Coronary artery (tissue), 2 donors: ENCODE results near the gene DHPS.

Experiments
- DNase-seq: peaks from one replicate; pipeline ENCODE4 v3.0.0-alpha.2; 2017; ENCODE audit warnings: low spot score
- H3K27ac ChIP-seq, 2 donors: fragments of 200-600 bp; sonication (generic); one replicate each; pipeline ENCODE4 v1.5.1; 2016 to 2019
- H3K4me3 ChIP-seq: fragments of 200-600 bp; sonication (generic); 2 replicates; pipeline ENCODE4 v1.5.1; 2016; ENCODE audit warnings: mild to moderate bottlenecking, moderate library complexity
- CTCF ChIP-seq: fragments of 200-600 bp; sonication (generic); IDR thresholded peaks from one replicate; pipeline ENCODE4 v1.5.1; 2019; ENCODE audit warnings: antibody characterized with exemption

The DHPS gene

GRCh38 chr19:12642506-12642905, 39.2 kb downstream of the DHPS start:
- no peak for DNase-seq
- no peak for TF ChIP-seq CTCF
- Histone ChIP-seq H3K27ac (no peak overlapping the region), H3K4me3 (no peak overlapping the region)

- DNase-seq = no peak
- H3K27ac ChIP-seq = no peak overlapping the region
- no peak for TF ChIP-seq CTCF
- H3K4me3 ChIP-seq = no peak overlapping the region
Measured at GRCh38 chr19:12641456-12641855, 40.2 kb downstream of the DHPS start.

- DNase-seq = peak; percentile 84
- H3K4me3 ChIP-seq = peak overlapping the region; percentile 60
- H3K27ac ChIP-seq = no peak overlapping the region
- peak; percentile 74 for TF ChIP-seq CTCF
Measured at GRCh38 chr19:12639901-12640613, 41.6 kb downstream of the DHPS start.

GRCh38 chr19:12638611-12639182, 43.0 kb downstream of the DHPS start:
- Histone ChIP-seq H3K27ac (no peak overlapping the region), H3K4me3 (no peak overlapping the region)
- no peak for TF ChIP-seq CTCF
- DNase-seq = no peak

GRCh38 chr19:12636631-12637030, 45.0 kb downstream of the DHPS start:
- no peak for TF ChIP-seq CTCF
- Histone ChIP-seq H3K27ac (no peak overlapping the region), H3K4me3 (no peak overlapping the region)
- no peak for DNase-seq

- DNase-seq = no peak
- Histone ChIP-seq H3K27ac (no peak overlapping the region), H3K4me3 (no peak overlapping the region)
- no peak for TF ChIP-seq CTCF
Measured at GRCh38 chr19:12629215-12629614, 52.5 kb downstream of the DHPS start.
